ENCODE data around the gene GALNT18.

- TF ChIP-seq, protein P1, sequence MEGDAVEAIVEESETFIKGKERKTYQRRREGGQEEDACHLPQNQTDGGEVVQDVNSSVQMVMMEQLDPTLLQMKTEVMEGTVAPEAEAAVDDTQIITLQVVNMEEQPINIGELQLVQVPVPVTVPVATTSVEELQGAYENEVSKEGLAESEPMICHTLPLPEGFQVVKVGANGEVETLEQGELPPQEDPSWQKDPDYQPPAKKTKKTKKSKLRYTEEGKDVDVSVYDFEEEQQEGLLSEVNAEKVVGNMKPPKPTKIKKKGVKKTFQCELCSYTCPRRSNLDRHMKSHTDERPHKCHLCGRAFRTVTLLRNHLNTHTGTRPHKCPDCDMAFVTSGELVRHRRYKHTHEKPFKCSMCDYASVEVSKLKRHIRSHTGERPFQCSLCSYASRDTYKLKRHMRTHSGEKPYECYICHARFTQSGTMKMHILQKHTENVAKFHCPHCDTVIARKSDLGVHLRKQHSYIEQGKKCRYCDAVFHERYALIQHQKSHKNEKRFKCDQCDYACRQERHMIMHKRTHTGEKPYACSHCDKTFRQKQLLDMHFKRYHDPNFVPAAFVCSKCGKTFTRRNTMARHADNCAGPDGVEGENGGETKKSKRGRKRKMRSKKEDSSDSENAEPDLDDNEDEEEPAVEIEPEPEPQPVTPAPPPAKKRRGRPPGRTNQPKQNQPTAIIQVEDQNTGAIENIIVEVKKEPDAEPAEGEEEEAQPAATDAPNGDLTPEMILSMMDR (IDR thresholded peaks at IDR 0.05), result no peak
- TF ChIP-seq POLR2A (IDR thresholded peaks at IDR 0.05), result no peak
These were observed 341.0 kb downstream of the GALNT18 start for GRCh38 chr11:11280826-11281225.

Measured in prostate gland (tissue), 2 donors.